GM21423 (cell line): ENCODE results near the gene ARAP3.

Experiments used
- ATAC-seq: cut with Tn5 transposase; IDR thresholded peaks from one replicate; pipeline ENCODE4 v1.9.1; 2021; ENCODE audit warnings: mild to moderate bottlenecking, moderate library complexity; ENCODE audit not compliant: unreplicated experiment

Gene ARAP3

GRCh38 chr5:141647242-141647641 lies 34.8 kb downstream of the ARAP3 start:
- ATAC-seq, result no peak

GRCh38 chr5:141646026-141646425 lies 36.0 kb downstream of the ARAP3 start:
- ATAC-seq, result no peak

GRCh38 chr5:141641634-141642267 lies 40.3 kb downstream of the ARAP3 start:
- peak; percentile 44 for ATAC-seq

- no peak for ATAC-seq
These were observed 41.3 kb downstream of the ARAP3 start for GRCh38 chr5:141640698-141641097.

- no peak for ATAC-seq
These were observed 42.0 kb downstream of the ARAP3 start for GRCh38 chr5:141640051-141640415.

- no peak for ATAC-seq
These were observed 42.5 kb downstream of the ARAP3 start for GRCh38 chr5:141639357-141640050.

- ATAC-seq, result no peak
These were observed 43.3 kb downstream of the ARAP3 start for GRCh38 chr5:141638771-141639170.

GRCh38 chr5:141637767-141638419 lies 44.1 kb downstream of the ARAP3 start:
- ATAC-seq, result peak; percentile 21

GRCh38 chr5:141637123-141637766 lies 44.8 kb downstream of the ARAP3 start:
- peak; percentile 20 for ATAC-seq

- peak; percentile 79 for ATAC-seq
These were observed 45.5 kb downstream of the ARAP3 start, which contains the start of the genes HDAC3 and RELL2 for GRCh38 chr5:141636413-141637122. TSS of gene HDAC3 (minus strand) at chr5:141636849. CDS start at chr5:141636790, 59 bp downstream. TSS of gene RELL2 (plus strand) at chr5:141636997. CDS start at chr5:141638226, 1,229 bp downstream.

GRCh38 chr5:141636106-141636412 lies 46.0 kb downstream of the ARAP3 start:
- ATAC-seq, result no peak

GRCh38 chr5:141635646-141636045 lies 46.4 kb downstream of the ARAP3 start:
- no peak for ATAC-seq

GRCh38 chr5:141634720-141635119 lies 47.3 kb downstream of the ARAP3 start:
- ATAC-seq, result no peak

GRCh38 chr5:141633871-141634561 lies 48.0 kb downstream of the ARAP3 start:
- peak; percentile 62 for ATAC-seq

GRCh38 chr5:141632650-141633049 lies 49.4 kb downstream of the ARAP3 start:
- no peak for ATAC-seq

- ATAC-seq, result no peak
These were observed 51.4 kb downstream of the ARAP3 start for GRCh38 chr5:141630570-141631140.

GRCh38 chr5:141628175-141628788 lies 53.7 kb downstream of the ARAP3 start:
- no peak for ATAC-seq

- no peak for ATAC-seq
These were observed 58.4 kb downstream of the ARAP3 start for GRCh38 chr5:141623611-141624010.

GRCh38 chr5:141623186-141623585 lies 58.8 kb downstream of the ARAP3 start:
- ATAC-seq, result peak; percentile 28
